ENCODE measurements around the gene ZNF526.
A peak's percentile ranks its signal among the peaks of the same experiment; 100 is the strongest.

Gene ZNF526

GRCh38 chr19:42172261-42172660 lies 47.9 kb upstream of the ZNF526 start:
- ChIA-PET POLR2A (no interaction called here), CTCF (interaction anchor here (0.5 to 0.9 kb wide), 3 partner anchors 11 to 149 kb away, joined by 3 to 5 read pairs (median 5); no protein-coding TSS in a partner anchor)
- TF ChIP-seq ZNF16 (tag by site-specific recombination; IDR thresholded peaks at IDR 0.05; ENCODE audit: low read depth) = no peak
- no peak for TF ChIP-seq ZFP41 (tag by site-specific recombination; IDR thresholded peaks at IDR 0.05; ENCODE audit: borderline replicate concordance)
- TF ChIP-seq ZNF155 (tag by site-specific recombination; IDR thresholded peaks at IDR 0.05) = no peak
- TF ChIP-seq TSHZ1 (tag by site-specific recombination; IDR thresholded peaks at IDR 0.05; ENCODE audit: borderline replicate concordance) = no peak
- TF ChIP-seq ZNF473 (tag by site-specific recombination; IDR thresholded peaks at IDR 0.05) = no peak
- no peak for TF ChIP-seq WT1 (tag by site-specific recombination; IDR thresholded peaks at IDR 0.05)
- Histone ChIP-seq H3K9me3 (ENCODE audit: control insufficient read depth, insufficient read depth, low read depth, low read length) (no peaks in the 10 kb centered on the region), H3K36me3 (ENCODE audit: control insufficient read depth in 2 of 2, insufficient read depth in 1 of 2, low read length in 2 of 2) (no peaks in the 10 kb centered on the region), H3K4me1 (ENCODE audit: control insufficient read depth, insufficient read depth, low read length) (peaks cover 7% of the 10 kb centered on the region), H3K4me3 (ENCODE audit: low read depth, low read length) (no peak overlapping the region), H3K27ac (ENCODE audit: extremely low read depth, low read depth, low read length) (no peak overlapping the region)

GRCh38 chr19:42173695-42174094 lies 46.4 kb upstream of the ZNF526 start:
- Histone ChIP-seq H3K4me3 (ENCODE audit: low read depth, low read length) (no peak overlapping the region), H3K36me3 (ENCODE audit: control insufficient read depth in 2 of 2, insufficient read depth in 1 of 2, low read length in 2 of 2) (no peaks in the 10 kb centered on the region), H3K27ac (ENCODE audit: extremely low read depth, low read depth, low read length) (no peak overlapping the region), H3K4me1 (ENCODE audit: control insufficient read depth, insufficient read depth, low read length) (peaks cover 10% of the 10 kb centered on the region), H3K9me3 (ENCODE audit: control insufficient read depth, insufficient read depth, low read depth, low read length) (no peaks in the 10 kb centered on the region)
- TF ChIP-seq ZFP69B (tag by site-specific recombination; IDR thresholded peaks at IDR 0.05) = no peak
- no peak for TF ChIP-seq REPIN1 (tag by site-specific recombination; IDR thresholded peaks at IDR 0.05; ENCODE audit: low read depth)
- no peak for TF ChIP-seq ZNF777 (tag by site-specific recombination; IDR thresholded peaks at IDR 0.05; ENCODE audit: borderline replicate concordance)
- TF ChIP-seq REST (tag by site-specific recombination; IDR thresholded peaks at IDR 0.05) = peak; percentile 56
- TF ChIP-seq ZBTB26 (tag by site-specific recombination; optimal IDR thresholded peaks at IDR 0.05) = no peak
- ChIA-PET POLR2A (no interaction called here), CTCF (interaction anchor here (0.6 kb wide), 1 partner anchor 9 kb away, joined by 6 read pairs; no protein-coding TSS in a partner anchor)

- TF ChIP-seq ZNF701 (tag by site-specific recombination; IDR thresholded peaks at IDR 0.05) = no peak
- TF ChIP-seq ZNF140 (tag by site-specific recombination; IDR thresholded peaks at IDR 0.05) = no peak
- TF ChIP-seq ZBTB8A (tag by site-specific recombination; IDR thresholded peaks at IDR 0.05) = no peak
- no peak for TF ChIP-seq ZBTB20 (tag by site-specific recombination; IDR thresholded peaks at IDR 0.05)
- TF ChIP-seq OVOL3 (tag by site-specific recombination; IDR thresholded peaks at IDR 0.05) = no peak
- Histone ChIP-seq H3K4me1 (ENCODE audit: control insufficient read depth, insufficient read depth, low read length) (peaks cover 10% of the 10 kb centered on the region), H3K27ac (ENCODE audit: extremely low read depth, low read depth, low read length) (no peak overlapping the region), H3K36me3 (ENCODE audit: control insufficient read depth in 2 of 2, insufficient read depth in 1 of 2, low read length in 2 of 2) (no peaks in the 10 kb centered on the region), H3K9me3 (ENCODE audit: control insufficient read depth, insufficient read depth, low read depth, low read length) (no peaks in the 10 kb centered on the region), H3K4me3 (ENCODE audit: low read depth, low read length) (no peak overlapping the region)
- CTCF ChIA-PET = interaction anchor here (0.7 to 3.3 kb wide), 2 partner anchors 42 to 224 kb away, joined by 3 to 21 read pairs; partner anchors contain the start of gene POU2F2
- POLR2A ChIA-PET = no interaction called here
Observed at GRCh38 chr19:42174188-42174587, 45.9 kb upstream of the ZNF526 start.

Measured in HEK293 (cell line).